H9 (cell line): ENCODE data around the gene IL36B. TPM values are rescaled to one million over a fixed set of nuclear protein-coding genes. Genes with fewer than 3 reads are reported as not detected.

Source experiments
- DNase-seq: peaks from one replicate; pipeline ENCODE4 v3.0.0-alpha.2; 2017
- H2AFZ ChIP-seq: one replicate; pipeline ENCODE4 v1.6.1; 2013; ENCODE audit warnings: mild to moderate bottlenecking, low read length, control low read depth, moderate library complexity
- H2AK5ac ChIP-seq: 2 replicates; pipeline ENCODE4 v1.6.1; 2013; ENCODE audit warnings: low read length, control low read depth, mixed read lengths; ENCODE audit not compliant: insufficient read length
- H2BK120ac ChIP-seq: one replicate; pipeline ENCODE4 v1.6.1; 2013; ENCODE audit warnings: low read depth, mild to moderate bottlenecking, low read length, control low read depth, inconsistent platforms; ENCODE audit not compliant: poor library complexity, severe bottlenecking
- H2BK12ac ChIP-seq: 2 replicates; pipeline ENCODE4 v1.6.1; 2013; ENCODE audit warnings: low read length, control low read depth, mixed read lengths, low read depth; ENCODE audit not compliant: insufficient read length
- H2BK15ac ChIP-seq: 2 replicates; pipeline ENCODE4 v1.6.1; 2013; ENCODE audit warnings: low read depth, low read length, control low read depth
- H2BK20ac ChIP-seq: one replicate; pipeline ENCODE4 v1.6.1; 2013; ENCODE audit warnings: low read depth, mild to moderate bottlenecking, low read length, control low read depth, inconsistent platforms; ENCODE audit not compliant: poor library complexity, severe bottlenecking
- H2BK5ac ChIP-seq: 2 replicates; pipeline ENCODE4 v1.6.1; 2013; ENCODE audit warnings: low read length, control low read depth, mixed read lengths; ENCODE audit not compliant: insufficient read length
- H3K14ac ChIP-seq: 2 replicates; pipeline ENCODE4 v1.6.1; 2013; ENCODE audit warnings: low read length, control low read depth; ENCODE audit not compliant: insufficient read depth
- H3K18ac ChIP-seq: 2 replicates; pipeline ENCODE4 v1.6.1; 2013; ENCODE audit warnings: low read depth, mild to moderate bottlenecking, mixed read lengths, low read length, control low read depth; ENCODE audit not compliant: insufficient read length
- H3K23ac ChIP-seq: 2 replicates; pipeline ENCODE4 v1.6.1; 2013; ENCODE audit warnings: low read length, control low read depth, mixed read lengths, low read depth; ENCODE audit not compliant: insufficient read length
- H3K23me2 ChIP-seq: 2 replicates; pipeline ENCODE4 v1.6.1; 2013; ENCODE audit warnings: low read depth, mild to moderate bottlenecking, mixed read lengths, low read length, control low read depth; ENCODE audit not compliant: insufficient read length, poor library complexity, severe bottlenecking
- H3K27ac ChIP-seq: 2 replicates; pipeline ENCODE4 v1.5.1; 2013; ENCODE audit warnings: low read length, control low read depth, mixed read lengths, low read depth; ENCODE audit not compliant: insufficient read length
- H3K27me3 ChIP-seq: 2 replicates; pipeline ENCODE4 v1.6.1; 2013; ENCODE audit warnings: low read length, control low read depth, inconsistent platforms; ENCODE audit not compliant: insufficient read depth
- H3K4ac ChIP-seq: 2 replicates; pipeline ENCODE4 v1.6.1; 2013; ENCODE audit warnings: low read depth, mild to moderate bottlenecking, control low read depth, inconsistent platforms, low read length, moderate library complexity
- H3K4me1 ChIP-seq: 2 replicates; pipeline ENCODE4 v1.6.1; 2013; ENCODE audit warnings: low read length, control low read depth, inconsistent platforms; ENCODE audit not compliant: insufficient read depth
- H3K4me2 ChIP-seq: 2 replicates; pipeline ENCODE4 v1.6.1; 2013; ENCODE audit warnings: low read length, control low read depth, mixed read lengths; ENCODE audit not compliant: insufficient read length, insufficient read depth
- H3K56ac ChIP-seq: 2 replicates; pipeline ENCODE4 v1.6.1; 2013; ENCODE audit warnings: low read depth, mild to moderate bottlenecking, mixed read lengths, low read length, control low read depth; ENCODE audit not compliant: insufficient read length
- H3K79me1 ChIP-seq: 2 replicates; pipeline ENCODE4 v1.6.1; 2013; ENCODE audit warnings: low read depth, mild to moderate bottlenecking, moderate library complexity, low read length, control low read depth, inconsistent platforms; ENCODE audit not compliant: insufficient read depth, poor library complexity, severe bottlenecking
- H3K79me2 ChIP-seq: 2 replicates; pipeline ENCODE4 v1.6.1; 2013; ENCODE audit warnings: low read length, control low read depth, inconsistent platforms; ENCODE audit not compliant: insufficient read depth
- H3K9ac ChIP-seq: 2 replicates; pipeline ENCODE4 v1.6.1; 2013; ENCODE audit warnings: low read length, control low read depth, mixed read lengths; ENCODE audit not compliant: insufficient read length; ENCODE audit errors: extremely low read depth
- H3K9me3 ChIP-seq: one replicate; pipeline ENCODE4 v1.6.1; 2013; ENCODE audit warnings: low read depth, low read length, inconsistent platforms; ENCODE audit not compliant: control insufficient read depth
- H3T11ph ChIP-seq: one replicate; pipeline ENCODE4 v1.6.1; 2013; ENCODE audit warnings: mild to moderate bottlenecking, low read length, control low read depth, inconsistent platforms
- H4K20me1 ChIP-seq: one replicate; pipeline ENCODE4 v1.6.1; 2013; ENCODE audit not compliant: control insufficient read depth, insufficient read length, insufficient read depth
- H4K5ac ChIP-seq: 2 replicates; pipeline ENCODE4 v1.6.1; 2013; ENCODE audit warnings: low read depth, mild to moderate bottlenecking, mixed read lengths, low read length, control low read depth; ENCODE audit not compliant: insufficient read length
- H4K8ac ChIP-seq: replicated peaks from 2 replicates; pipeline ENCODE4 v1.6.1; 2013; ENCODE audit warnings: low read length, control low read depth, mixed read lengths, low read depth; ENCODE audit not compliant: insufficient read length
- H4K91ac ChIP-seq: 2 replicates; pipeline ENCODE4 v1.6.1; 2013; ENCODE audit warnings: low read depth, mild to moderate bottlenecking, moderate library complexity, mixed read lengths, low read length, control low read depth; ENCODE audit not compliant: insufficient read length
- H3K27ac Mint-ChIP-seq, 3 experiments: 2 replicates in 2 of 3; 3 replicates in 1 of 3; pipeline ENCODE4 v1.8.0; 2020 to 2021; ENCODE audit warnings: mixed read lengths in 3 of 3, mild to moderate bottlenecking in 1 of 3, moderate library complexity in 1 of 3
- H3K27me3 Mint-ChIP-seq: 2 replicates; pipeline ENCODE4 v1.8.0; 2021; ENCODE audit warnings: low read depth, mild to moderate bottlenecking, moderate library complexity, mixed read lengths
- H3K36me3 Mint-ChIP-seq, 3 experiments: 2 replicates in 2 of 3; 3 replicates in 1 of 3; pipeline ENCODE4 v1.8.0; 2020 to 2021; ENCODE audit warnings: low read depth in 3 of 3, mixed read lengths in 3 of 3; ENCODE audit not compliant: insufficient read depth in 1 of 3
- H3K4me1 Mint-ChIP-seq, 2 experiments: 2 replicates each; pipeline ENCODE4 v1.8.0; 2020; ENCODE audit warnings: mixed read lengths in 2 of 2
- H3K4me3 Mint-ChIP-seq, 2 experiments: 2 replicates in 1 of 2; 3 replicates in 1 of 2; pipeline ENCODE4 v1.8.0; 2020 to 2021; ENCODE audit warnings: mild to moderate bottlenecking in 2 of 2, mixed read lengths in 2 of 2, moderate library complexity in 1 of 2
- H3K9me3 Mint-ChIP-seq, 2 experiments: 2 replicates in 1 of 2; 3 replicates in 1 of 2; pipeline ENCODE4 v1.8.0; 2020; ENCODE audit warnings: mild to moderate bottlenecking in 2 of 2, mixed read lengths in 2 of 2, moderate library complexity in 1 of 2
- CTCF ChIP-seq: fragments of 200-600 bp; sonication (generic); conservative IDR thresholded peaks from 3 replicates; pipeline ENCODE4 v1.8.0; 2021; ENCODE audit warnings: antibody characterized with exemption, mild to moderate bottlenecking
- WGBS: extraction: QIAGEN DNeasy Blood & Tissue Kit; methylation state at CpG from one replicate; pipeline ENCODE4 v1.1.7; 2013; ENCODE audit warnings: missing lambda C conversion rate, low lambda C conversion rate, mixed read lengths; ENCODE audit not compliant: insufficient read length; ENCODE audit errors: extremely low coverage; 5-methylcytosine and 5-hydroxymethylcytosine counted together
- total RNA-seq: library from RNA; stranded (reverse); gene quantifications from 2 replicates; pipeline ENCODE4 v1.2.1, GENCODE V29; 2021

Gene IL36B
- total RNA-seq, 1 experiment from 2014 or later: not detected

GRCh38 chr2:113018509-113018908, 34.2 kb downstream of the IL36B start:
- Mint-ChIP-seq H3K36me3 (no peaks in the 10 kb centered on the region; a peak in 1 of 7 replicates), H3K4me3 (no peak overlapping the region), H3K27ac (no peak overlapping the region), H3K4me1 (no peaks in the 10 kb centered on the region), H3K27me3 (peaks cover 46% of the 10 kb centered on the region), H3K9me3 (peaks cover 27 to 61% of the 10 kb centered on the region in 2 experiments)
- H2BK20ac ChIP-seq: no peak overlapping the region
- no peak overlapping the region for H3K4me2 ChIP-seq
- no peaks in the 10 kb centered on the region for H3K9me3 ChIP-seq
- no peak for DNase-seq
- no peaks in the 10 kb centered on the region for H3K4me1 ChIP-seq
- no peak overlapping the region for H2BK5ac ChIP-seq
- H3K9ac ChIP-seq: no peak overlapping the region
- H2AFZ ChIP-seq: no peak overlapping the region
- H3K56ac ChIP-seq: no peak overlapping the region
- no peak overlapping the region for H2BK120ac ChIP-seq
- H3K79me2 ChIP-seq: no peaks in the 10 kb centered on the region
- no peak for TF ChIP-seq CTCF
- no CpG with 5 or more reads among the region's 3 CpGs for WGBS
- H3K4ac ChIP-seq: no peak overlapping the region
- no peak overlapping the region for H4K91ac ChIP-seq
- H3K79me1 ChIP-seq: no peaks in the 10 kb centered on the region
- H3K23ac ChIP-seq: no peak overlapping the region
- no peak overlapping the region for H3T11ph ChIP-seq
- H4K5ac ChIP-seq: no peak overlapping the region
- H3K14ac ChIP-seq: no peak overlapping the region
- H3K27me3 ChIP-seq: no peaks in the 10 kb centered on the region; the same call in 1 of the 2 replicates
- no peak overlapping the region for H2BK15ac ChIP-seq
- no peak overlapping the region for H3K27ac ChIP-seq
- H3K23me2 ChIP-seq: no peaks in the 10 kb centered on the region
- H2AK5ac ChIP-seq: no peak overlapping the region
- no peaks in the 10 kb centered on the region for H4K20me1 ChIP-seq
- no peak overlapping the region for H3K18ac ChIP-seq
- no peak overlapping the region for H2BK12ac ChIP-seq
- no peak overlapping the region for H4K8ac ChIP-seq
